SW480 (cell line): ENCODE results near the gene TUBG2.

Experiments used
- DNase-seq: peaks from one replicate; pipeline ENCODE4 v3.0.0-alpha.2; 2016; ENCODE audit warnings: low spot score

The TUBG2 gene

DNA sequence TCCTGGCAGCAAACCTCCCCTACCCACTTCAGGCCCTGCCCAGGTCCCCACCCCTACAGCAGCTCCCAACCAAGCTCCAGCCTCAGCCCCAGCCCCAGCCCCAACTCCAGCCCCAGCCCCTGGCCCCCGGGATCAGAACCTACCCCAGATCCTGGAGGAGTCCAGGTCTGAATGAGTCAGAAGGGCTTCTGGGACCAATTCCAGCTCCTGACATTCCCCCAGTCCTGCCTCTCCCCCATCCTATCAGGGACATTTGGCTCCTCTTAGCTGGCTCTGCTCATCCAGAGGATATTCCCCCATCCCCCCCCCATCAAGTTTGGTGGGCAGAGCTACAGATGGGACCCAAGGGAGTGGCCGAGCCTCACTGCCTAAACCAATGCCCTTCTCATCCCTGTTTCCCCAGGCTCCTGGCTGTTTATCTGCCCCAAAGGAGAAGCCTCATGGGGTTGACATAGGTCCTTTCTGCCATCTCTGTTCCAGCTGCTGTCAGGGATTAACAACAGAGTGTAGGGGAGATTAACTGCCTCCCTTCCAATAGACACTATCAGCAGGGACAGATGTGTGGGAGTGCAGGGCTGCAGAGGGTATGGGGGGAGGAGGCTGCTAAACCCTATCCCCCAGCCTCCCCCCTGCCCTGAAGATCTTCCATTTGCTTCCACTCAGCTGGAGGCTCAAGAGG is 39.8 kb downstream of the TUBG2 start:
- no peak for DNase-seq

DNA sequence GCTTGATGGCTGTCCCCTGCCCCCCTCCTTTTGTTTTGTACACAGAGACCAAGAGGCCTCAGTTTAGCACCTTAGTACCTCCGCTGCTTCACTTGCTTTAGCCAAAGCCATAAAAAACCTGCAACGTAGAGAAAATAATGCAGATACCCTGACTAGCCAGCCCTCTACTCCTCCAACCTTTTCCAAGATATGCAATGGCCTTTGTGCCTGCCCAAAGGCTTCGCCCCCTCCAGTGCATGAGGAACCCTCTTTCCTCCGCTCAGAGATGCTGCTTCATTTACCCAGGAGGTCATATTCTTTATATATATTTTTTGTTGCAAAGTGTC is 40.3 kb downstream of the TUBG2 start:
- no peak for DNase-seq

DNA sequence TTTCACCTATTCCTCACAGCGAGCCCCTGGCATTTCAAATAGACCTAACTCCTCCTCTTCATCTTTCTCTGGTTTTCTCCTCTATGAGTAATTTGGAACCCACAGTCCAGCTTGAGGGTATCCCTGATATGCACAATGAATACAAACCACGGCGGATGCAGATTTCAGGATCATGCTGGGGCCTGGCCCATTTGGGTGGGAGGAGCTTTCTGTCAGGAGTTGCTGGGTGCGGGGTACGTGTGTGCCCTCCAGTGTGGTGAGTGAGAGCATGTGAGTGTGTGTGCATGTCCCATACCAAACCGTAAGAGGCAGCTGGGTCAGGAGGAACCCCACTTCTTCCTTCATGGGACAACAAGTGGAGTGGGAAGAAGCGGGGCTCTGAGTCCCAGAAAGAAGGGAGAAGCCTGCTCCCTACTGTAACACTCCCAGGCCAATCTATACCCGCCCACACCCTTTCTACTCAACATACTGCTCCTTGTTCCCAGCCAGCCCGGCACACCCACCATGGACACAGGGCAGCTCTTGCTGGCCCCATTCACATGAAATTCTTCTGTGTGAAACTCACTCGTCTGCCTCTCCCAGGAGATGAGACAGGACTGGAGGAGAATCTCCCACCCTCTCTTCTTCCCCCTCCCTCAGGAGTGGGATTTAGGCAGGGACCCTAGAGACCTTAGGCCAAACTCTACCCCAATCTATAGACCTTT is 41.7 kb downstream of the TUBG2 start:
- no peak for DNase-seq

DNA sequence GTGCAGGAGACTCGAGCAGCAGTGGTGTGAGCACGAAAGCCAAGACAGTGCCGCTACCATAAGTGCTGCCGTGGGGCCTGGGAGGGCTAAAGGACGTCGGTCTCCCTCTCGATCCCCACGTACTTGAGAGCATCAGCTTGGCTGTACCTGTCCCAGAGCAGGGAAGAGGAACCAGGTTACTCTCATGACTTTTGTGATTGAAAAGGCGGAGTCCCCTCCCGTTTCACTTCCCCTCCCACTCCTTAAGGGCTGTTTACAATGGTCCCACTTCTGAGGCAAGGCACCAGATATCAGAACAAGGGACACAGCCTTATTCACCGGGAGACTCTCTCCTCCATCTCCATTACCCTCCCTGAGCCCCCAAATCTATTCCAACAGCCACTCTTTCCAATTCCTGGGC is 43.4 kb downstream of the TUBG2 start:
- DNase-seq, result no peak

DNA sequence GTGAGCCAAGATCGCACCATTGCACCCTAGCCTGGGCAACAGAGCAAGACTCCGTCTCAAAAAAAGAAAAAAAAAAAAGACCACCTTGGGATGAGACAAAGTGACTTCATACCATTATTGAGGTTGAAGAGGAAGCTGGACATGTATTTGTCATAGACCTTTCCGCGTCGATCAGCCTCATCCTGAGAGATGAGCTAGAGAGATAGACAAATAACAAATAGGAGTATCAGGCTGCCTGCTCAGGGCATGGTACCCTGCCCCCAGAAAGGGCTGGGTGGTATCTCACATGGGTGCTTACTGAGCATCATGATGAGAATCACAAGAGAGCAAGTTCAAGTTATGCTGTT is 45.4 kb downstream of the TUBG2 start:
- DNase-seq, result no peak

DNA sequence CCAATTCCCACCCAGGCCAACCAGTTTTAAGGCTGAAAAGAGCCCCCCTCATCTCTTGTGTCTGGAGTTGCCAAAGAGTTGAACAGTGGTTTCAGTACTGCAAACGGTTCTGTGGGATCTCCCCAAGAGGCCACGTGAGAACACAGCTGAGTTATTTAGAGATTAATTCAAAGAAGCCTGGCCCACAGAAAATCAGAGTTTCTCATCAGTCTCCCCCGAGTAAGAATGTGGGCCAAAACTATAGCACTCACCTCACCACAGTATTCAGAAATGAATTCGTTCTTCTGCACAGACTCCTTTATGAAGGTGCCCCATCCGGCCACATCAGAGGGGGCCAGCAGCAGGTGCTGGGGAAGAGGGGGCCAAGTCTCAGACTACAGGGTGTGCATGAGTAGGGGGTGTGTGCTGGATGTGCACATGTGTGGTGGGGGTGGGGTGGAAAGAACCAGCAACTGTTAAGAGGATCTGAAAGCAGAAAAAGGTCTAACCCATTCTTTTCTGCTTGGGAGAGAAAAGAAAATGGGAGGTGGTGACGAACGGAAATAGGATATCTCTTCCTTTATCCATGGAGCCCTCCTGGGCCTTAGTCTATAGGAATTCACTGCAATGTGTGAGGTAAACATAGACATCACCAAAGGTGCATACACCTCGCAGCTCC is 45.9 kb downstream of the TUBG2 start:
- no peak for DNase-seq

DNA sequence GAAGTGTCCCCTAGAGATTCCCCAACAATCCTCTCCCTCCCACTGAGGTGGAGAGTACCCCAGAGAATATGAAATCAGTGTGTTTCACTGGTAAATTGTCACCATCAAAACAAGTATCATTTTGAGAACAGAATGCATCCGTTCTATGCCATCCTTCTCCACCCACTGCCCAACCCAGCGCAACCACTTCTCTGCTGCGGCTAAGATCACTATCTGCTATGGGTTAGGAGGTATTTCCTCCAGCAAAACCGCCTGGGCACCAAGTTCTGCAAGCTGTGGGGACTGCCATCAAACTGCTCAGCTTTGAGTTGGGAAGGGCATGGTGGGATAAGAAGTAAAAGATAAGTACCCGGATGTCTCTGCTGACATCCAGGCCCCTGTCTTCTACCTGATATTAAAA is 47.6 kb downstream of the TUBG2 start:
- DNase-seq, result no peak

DNA sequence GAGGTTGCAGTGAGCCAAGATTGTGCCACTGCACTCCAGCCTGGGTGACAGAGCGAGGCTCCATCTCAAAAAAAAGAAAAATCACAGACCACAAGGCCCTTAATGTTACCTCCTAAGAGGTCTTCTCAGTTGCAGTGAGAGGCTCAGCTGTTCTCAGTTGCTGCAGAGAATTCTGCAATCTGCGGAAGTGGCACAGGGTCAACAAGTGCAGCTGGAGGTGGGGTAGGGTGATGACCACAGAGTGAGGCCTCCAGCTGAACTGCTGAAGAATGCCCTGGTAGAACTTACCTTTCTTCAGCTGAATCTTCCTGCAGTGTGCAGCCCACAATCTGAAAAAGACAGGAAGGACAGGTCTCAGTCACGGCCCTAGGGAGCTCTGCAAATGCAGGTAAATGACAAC is 49.5 kb downstream of the TUBG2 start:
- DNase-seq, result no peak

DNA sequence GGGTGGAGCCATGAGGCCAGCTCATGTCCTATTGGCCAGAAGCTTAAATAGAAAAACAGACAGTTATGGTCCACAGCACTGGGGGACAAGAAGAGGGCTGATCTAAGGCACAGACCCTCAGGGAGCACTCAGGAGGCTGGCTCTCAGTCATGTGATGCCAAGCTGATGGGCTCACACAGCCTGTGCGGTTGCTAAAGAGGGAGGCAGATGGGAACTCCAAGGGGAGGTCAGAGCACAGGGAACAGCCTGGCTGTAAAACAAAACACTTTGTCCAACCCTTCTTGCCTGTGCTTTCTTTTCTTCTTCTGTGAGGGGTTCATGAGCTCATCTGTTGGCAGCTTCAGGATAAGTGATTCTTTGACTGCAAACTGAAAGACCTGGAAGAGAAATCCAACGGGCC is 50.5 kb downstream of the TUBG2 start:
- DNase-seq, result no peak
